GM12891 (cell line): ENCODE results near the gene OR2Z1. TPM values are rescaled to one million over a fixed set of nuclear protein-coding genes. Genes with fewer than 3 reads are reported as not detected.

Experiments
- DNase-seq: peaks from one replicate; pipeline ENCODE4 v3.0.0; 2011; ENCODE audit warnings: low spot score; ENCODE audit not compliant: insufficient read length
- FAIRE-seq: peaks from 2 replicates; lab custom pipeline; 2011; peaks lifted over from hg19 to GRCh38; lab: Jason Lieb, UNC
- PAX5 ChIP-seq: IDR thresholded peaks from 2 replicates; pipeline ENCODE4 v1.6.1; 2011; ENCODE audit warnings: low read length, moderate library complexity, mild to moderate bottlenecking; ENCODE audit not compliant: insufficient read depth, severe bottlenecking
- POLR2A ChIP-seq: IDR thresholded peaks from 2 replicates; pipeline ENCODE4 v1.6.1; 2011; ENCODE audit warnings: low read depth, low read length, control low read depth
- POLR2AphosphoS5 ChIP-seq: IDR thresholded peaks from 2 replicates; pipeline ENCODE4 v1.6.1; 2011; ENCODE audit warnings: low read depth, low read length, control low read depth
- POU2F2 ChIP-seq: IDR thresholded peaks from 2 replicates; pipeline ENCODE4 v1.6.1; 2011; ENCODE audit warnings: low read depth, mild to moderate bottlenecking, control low read depth, low read length, moderate library complexity
- SPI1 ChIP-seq: IDR thresholded peaks from 2 replicates; pipeline ENCODE4 v1.6.1; 2011; ENCODE audit warnings: low read depth, low read length, control low read depth
- TAF1 ChIP-seq: IDR thresholded peaks from 2 replicates; pipeline ENCODE4 v1.6.1; 2011; ENCODE audit warnings: low read depth, low read length, control low read depth
- polyA plus RNA-seq: library from polyadenylated mRNA; unstranded; fragments of >200 nt; gene quantifications from one replicate; pipeline ENCODE4 v1.2.1, GENCODE V29; 2012; ENCODE audit warnings: low read depth, missing spikeins, inconsistent platforms; ENCODE audit not compliant: missing spikeins

OR2Z1 gene
- polyA plus RNA-seq: not detected

- no peak for FAIRE-seq
- no peak for TF ChIP-seq POU2F2
- no peak for TF ChIP-seq POLR2AphosphoS5
- no peak for TF ChIP-seq SPI1
- no peak for TF ChIP-seq TAF1
- no peak for TF ChIP-seq POLR2A
- TF ChIP-seq PAX5: no peak
- no peak for DNase-seq
These were observed at the start of gene OR2Z1 for GRCh38 chr19:8721334-8721733. Gene OR2Z1, plus strand, starts transcription at chr19:8721634. Its CDS starts 9,395 bp downstream, at chr19:8731029.

- DNase-seq: no peak
- TF ChIP-seq TAF1: no peak
- no peak for TF ChIP-seq POLR2A
- no peak for TF ChIP-seq PAX5
- TF ChIP-seq SPI1: no peak
- no peak for TF ChIP-seq POLR2AphosphoS5
- TF ChIP-seq POU2F2: no peak
- FAIRE-seq: no peak
These were observed 48.0 kb upstream of the OR2Z1 start for GRCh38 chr19:8673276-8673891.

GRCh38 chr19:8675066-8675465 is 46.4 kb upstream of the OR2Z1 start:
- no peak for DNase-seq
- no peak for FAIRE-seq
- TF ChIP-seq POLR2AphosphoS5: no peak
- no peak for TF ChIP-seq TAF1
- no peak for TF ChIP-seq PAX5
- no peak for TF ChIP-seq POLR2A

GRCh38 chr19:8678244-8678807 is 43.1 kb upstream of the OR2Z1 start:
- no peak for FAIRE-seq
- no peak for TF ChIP-seq SPI1
- no peak for TF ChIP-seq TAF1
- no peak for TF ChIP-seq POLR2A
- no peak for TF ChIP-seq POLR2AphosphoS5
- TF ChIP-seq POU2F2: no peak
- TF ChIP-seq PAX5: no peak

GRCh38 chr19:8680676-8681344 is 40.6 kb upstream of the OR2Z1 start:
- FAIRE-seq (no peak), DNase-seq (no peak)
- TF ChIP-seq SPI1: no peak
- no peak for TF ChIP-seq POU2F2
- TF ChIP-seq TAF1: no peak
- no peak for TF ChIP-seq POLR2AphosphoS5
- no peak for TF ChIP-seq POLR2A
- TF ChIP-seq PAX5: no peak

More at GRCh38 chr19:8678244-8678807, 43.1 kb upstream of the OR2Z1 start:
- no peak for DNase-seq

GRCh38 chr19:8681345-8682029 is 39.9 kb upstream of the OR2Z1 start:
- TF ChIP-seq POU2F2 (no peak), TAF1 (no peak), PAX5 (no peak), POLR2A (no peak), SPI1 (no peak), POLR2AphosphoS5 (no peak)
- no peak for FAIRE-seq
- no peak for DNase-seq

GRCh38 chr19:8682472-8682871 is 39.0 kb upstream of the OR2Z1 start:
- peak; percentile 60 for FAIRE-seq
- no peak for DNase-seq
- TF ChIP-seq SPI1 (no peak), POLR2A (no peak), POU2F2 (no peak), TAF1 (no peak), PAX5 (no peak), POLR2AphosphoS5 (no peak)

- no peak for DNase-seq
- no peak for TF ChIP-seq PAX5
- no peak for TF ChIP-seq POU2F2
- no peak for TF ChIP-seq POLR2A
- no peak for TF ChIP-seq SPI1
- TF ChIP-seq POLR2AphosphoS5: no peak
- TF ChIP-seq TAF1: no peak
- FAIRE-seq: no peak
These were observed 38.5 kb upstream of the OR2Z1 start for GRCh38 chr19:8682931-8683330.

GRCh38 chr19:8684001-8684902 is 37.2 kb upstream of the OR2Z1 start:
- DNase-seq (no peak), FAIRE-seq (no peak)
- TF ChIP-seq TAF1 (no peak), POLR2AphosphoS5 (no peak), POU2F2 (no peak), POLR2A (no peak), SPI1 (no peak), PAX5 (no peak)
